Endothelial cell of umbilical vein (primary cell): ENCODE data around the gene CCDC28A. TPM values are rescaled to one million over a fixed set of nuclear protein-coding genes. Genes with fewer than 3 reads are reported as not detected.
"Not testable (repeated sequence)": the region's sequence is repeated elsewhere in the genome, so short reads cannot be mapped to it uniquely, and the experiment has no call there.

Experiments used
- BruUV-seq: library from RNA; stranded (reverse); fragments of 400-500 nt; replicated peaks from 2 replicates; lab custom pipeline; 2021; lab: Mats Ljungman, UMichigan
- CTCF ChIA-PET: fragments of 300-600, 350-600 bp; sonication (Branson Sonifier 250); formaldehyde crosslinking; loops from one replicate; lab custom pipeline; 2021; ENCODE audit warnings: antibody characterized with exemption, inconsistent platforms; lab: Charles Lee
- POLR2A ChIA-PET: fragments of 300-600, 350-600 bp; sonication (Branson Sonifier 250); formaldehyde crosslinking; loops from one replicate; lab custom pipeline; 2021; ENCODE audit warnings: antibody characterized with exemption, inconsistent platforms; lab: Charles Lee
- DNase-seq: peaks from one replicate; pipeline ENCODE4 v3.0.0-alpha.2; 2011; ENCODE audit warnings: low read depth, low spot score
- FAIRE-seq: peaks from 2 replicates; lab custom pipeline; 2011; peaks lifted over from hg19 to GRCh38; lab: Jason Lieb, UNC
- H2AFZ ChIP-seq: 2 replicates; pipeline ENCODE4 v1.6.0; 2012; ENCODE audit warnings: low read depth, low read length, control low read depth, inconsistent platforms
- H3K27ac ChIP-seq: 2 replicates; pipeline ENCODE4 v1.5.1; 2011; ENCODE audit warnings: low read depth, mild to moderate bottlenecking, control low read depth, low read length, moderate library complexity; ENCODE audit not compliant: insufficient read depth
- H3K27me3 ChIP-seq, 2 experiments: 2 replicates each; pipeline versions ENCODE4 v1.6.0 to v1.6.1; 2011; ENCODE audit warnings: low read length in 2 of 2, mixed read lengths in 1 of 2; ENCODE audit not compliant: control insufficient read depth in 2 of 2, insufficient read depth in 2 of 2
- H3K36me3 ChIP-seq, 2 experiments: 2 replicates in 1 of 2; 3 replicates in 1 of 2; pipeline ENCODE4 v1.5.1; 2011; ENCODE audit warnings: low read length in 2 of 2, mild to moderate bottlenecking in 1 of 2, moderate library complexity in 1 of 2; ENCODE audit not compliant: control insufficient read depth in 2 of 2, insufficient read depth in 2 of 2; ENCODE audit errors: extremely low read depth in 1 of 2
- H3K4me1 ChIP-seq: 3 replicates; pipeline ENCODE4 v1.5.1; 2011; ENCODE audit warnings: mild to moderate bottlenecking, low read length; ENCODE audit not compliant: control insufficient read depth, insufficient read depth; ENCODE audit errors: extremely low read depth
- H3K4me2 ChIP-seq: 2 replicates; pipeline ENCODE4 v1.6.1; 2011; ENCODE audit warnings: low read length, control low read depth, mixed read lengths; ENCODE audit not compliant: insufficient read depth
- H3K4me3 ChIP-seq, 3 experiments: fragments of 200-600 bp in 1 of 3; sonication (generic), shearing (Covaris generic) in 1 of 3; replicated peaks in 1 of 3; 2 replicates each; pipeline ENCODE4 v1.5.1; 2011 to 2016; ENCODE audit warnings: control low read depth in 3 of 3, low read length in 3 of 3, mild to moderate bottlenecking in 2 of 3, inconsistent platforms in 1 of 3, low read depth in 1 of 3, moderate library complexity in 1 of 3; ENCODE audit not compliant: insufficient read depth in 1 of 3
- H3K79me2 ChIP-seq: 2 replicates; pipeline ENCODE4 v1.6.0; 2012; ENCODE audit warnings: low read length, inconsistent platforms; ENCODE audit not compliant: control insufficient read depth, insufficient read depth
- H3K9ac ChIP-seq: replicated peaks from 2 replicates; pipeline ENCODE3; 2011; ENCODE audit warnings: low read length, control low read depth; ENCODE audit not compliant: insufficient read depth; ENCODE audit errors: extremely low read depth
- H3K9me1 ChIP-seq: replicated peaks from 3 replicates; pipeline ENCODE4 v1.6.0; 2011; ENCODE audit warnings: mild to moderate bottlenecking, low read length; ENCODE audit not compliant: control insufficient read depth, insufficient read depth; ENCODE audit errors: extremely low read depth
- H3K9me3 ChIP-seq: replicated peaks from 2 replicates; pipeline ENCODE4 v1.5.1; 2012; ENCODE audit warnings: low read length, inconsistent platforms; ENCODE audit not compliant: control insufficient read depth, insufficient read depth
- H4K20me1 ChIP-seq: replicated peaks from 2 replicates; pipeline ENCODE3; 2011; ENCODE audit warnings: mild to moderate bottlenecking, low read length; ENCODE audit not compliant: control insufficient read depth, insufficient read depth; ENCODE audit errors: extremely low read depth
- EZH2 ChIP-seq: IDR thresholded peaks from 2 replicates; pipeline ENCODE4 v1.6.1; 2012; ENCODE audit warnings: borderline replicate concordance, low read depth, mild to moderate bottlenecking, moderate library complexity, low read length, inconsistent platforms; ENCODE audit not compliant: severe bottlenecking
- FOS ChIP-seq: IDR thresholded peaks from 2 replicates; pipeline ENCODE4 v1.6.1; 2011; ENCODE audit warnings: mild to moderate bottlenecking, low read length, moderate library complexity, borderline replicate concordance; ENCODE audit not compliant: insufficient read depth
- GATA2 ChIP-seq: IDR thresholded peaks from 2 replicates; pipeline ENCODE4 v1.7.0; 2011; ENCODE audit warnings: low read depth, mild to moderate bottlenecking, moderate library complexity, mixed read lengths, low read length; ENCODE audit not compliant: insufficient read length, insufficient read depth
- JUN ChIP-seq: IDR thresholded peaks from 2 replicates; pipeline ENCODE4 v1.6.1; 2011; ENCODE audit warnings: borderline replicate concordance, low read depth; ENCODE audit not compliant: insufficient read length, insufficient read depth
- MYC ChIP-seq: IDR thresholded peaks from one replicate; pipeline ENCODE4 v1.6.1; 2011; ENCODE audit warnings: mild to moderate bottlenecking, low read depth, low read length
- POLR2A ChIP-seq: IDR thresholded peaks from 2 replicates; pipeline ENCODE4 v1.6.1; 2012; ENCODE audit warnings: low read depth, mild to moderate bottlenecking, control low read depth, low read length
- POLR2AphosphoS5 ChIP-seq: IDR thresholded peaks from 2 replicates; pipeline ENCODE4 v1.6.1; 2012; ENCODE audit warnings: low read depth, mild to moderate bottlenecking, control low read depth, low read length, moderate library complexity; ENCODE audit not compliant: insufficient read depth
- dilution Hi-C: fragments of 300-500 bp; cut with MboI; formaldehyde crosslinking; loops from one replicate; pipeline ENCODE4 v1.15.0; 2019; ENCODE audit warnings: low sequenced_read_pairs; ENCODE audit not compliant: extremely low pct_ligation_motif_present
- intact Hi-C: fragments of 100-400 bp; cut with micrococcal nuclease; formaldehyde crosslinking; loops from one replicate; pipeline ENCODE4 v1.10.0; 2022
- polyA plus RNA-seq, 4 experiments: library from polyadenylated mRNA; depleted of rRNA in 3 of 4; stranded (reverse) in 3 of 4; unstranded in 1 of 4; fragments of >200 nt; gene quantifications; 2 replicates each; pipeline versions ENCODE4 v1.2.1 to v1.2.3, GENCODE V29; 2011 to 2012; ENCODE audit warnings: missing spikeins in 1 of 4
- total RNA-seq: library from RNA; stranded (reverse); gene quantifications from 2 replicates; pipeline ENCODE4 v1.2.3, GENCODE V29; 2021
- TF ChIP-seq, protein P1 (sequence below): IDR thresholded peaks from 2 replicates; pipeline ENCODE4 v1.6.1; 2011; ENCODE audit not compliant: insufficient read depth, insufficient read length
- TF ChIP-seq, protein P2 (sequence below), 2 donors: IDR thresholded peaks; 1 replicate in 1 of 2; 2 replicates in 1 of 2; pipeline ENCODE4 v1.5.1; 2011; ENCODE audit warnings: low read length in 2 of 2, mild to moderate bottlenecking in 2 of 2, moderate library complexity in 2 of 2, control low read depth in 1 of 2, inconsistent platforms in 1 of 2, low read depth in 1 of 2; ENCODE audit not compliant: insufficient read depth in 1 of 2; ENCODE audit errors: extremely low read depth in 1 of 2

Gene CCDC28A
- total and polyA plus RNA-seq, 2 donors (not counting 3 experiments of a cell fraction or from before 2014, with no cell fraction given), result 11.1 to 12.8 TPM

DNA sequence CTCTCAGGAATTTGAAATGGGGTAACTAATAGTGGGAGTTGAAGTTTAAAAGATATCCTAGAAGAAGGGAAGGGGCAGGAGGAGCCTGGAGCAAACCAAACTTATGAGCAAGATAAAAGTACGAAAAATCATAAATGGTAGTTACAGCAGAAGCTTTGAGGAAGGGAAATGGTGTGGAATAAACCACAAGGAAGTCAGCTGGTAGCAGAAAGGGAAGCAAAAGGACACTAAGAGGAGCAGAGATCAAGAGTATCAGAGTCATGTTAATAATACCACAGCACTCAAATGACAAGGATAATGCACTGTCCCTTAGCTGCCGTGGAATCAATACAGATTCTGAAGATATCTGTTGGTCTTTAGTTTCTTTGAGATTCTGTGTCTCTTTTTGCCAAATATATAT is 44.9 kb upstream of the CCDC28A start:
- Histone ChIP-seq H3K27me3 (no peaks in the 10 kb centered on the region), H3K79me2 (no peaks in the 10 kb centered on the region), H3K4me1 (peaks cover 14% of the 10 kb centered on the region), H3K27ac (no peak overlapping the region), H3K9ac (no peak overlapping the region), H3K9me3 (no peaks in the 10 kb centered on the region), H3K9me1 (no peaks in the 10 kb centered on the region), H3K36me3 (no peaks in the 10 kb centered on the region), H3K4me3 (no peak overlapping the region), H4K20me1 (no peaks in the 10 kb centered on the region), H2AFZ (no peak overlapping the region), H3K4me2 (no peak overlapping the region)
- TF ChIP-seq, protein P1, sequence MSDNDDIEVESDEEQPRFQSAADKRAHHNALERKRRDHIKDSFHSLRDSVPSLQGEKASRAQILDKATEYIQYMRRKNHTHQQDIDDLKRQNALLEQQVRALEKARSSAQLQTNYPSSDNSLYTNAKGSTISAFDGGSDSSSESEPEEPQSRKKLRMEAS, result no peak
- TF ChIP-seq POLR2AphosphoS5 (no peak), EZH2 (no peak), GATA2 (no peak), FOS (no peak), POLR2A (no peak), MYC (no peak), JUN (no peak)
- TF ChIP-seq, protein P2, sequence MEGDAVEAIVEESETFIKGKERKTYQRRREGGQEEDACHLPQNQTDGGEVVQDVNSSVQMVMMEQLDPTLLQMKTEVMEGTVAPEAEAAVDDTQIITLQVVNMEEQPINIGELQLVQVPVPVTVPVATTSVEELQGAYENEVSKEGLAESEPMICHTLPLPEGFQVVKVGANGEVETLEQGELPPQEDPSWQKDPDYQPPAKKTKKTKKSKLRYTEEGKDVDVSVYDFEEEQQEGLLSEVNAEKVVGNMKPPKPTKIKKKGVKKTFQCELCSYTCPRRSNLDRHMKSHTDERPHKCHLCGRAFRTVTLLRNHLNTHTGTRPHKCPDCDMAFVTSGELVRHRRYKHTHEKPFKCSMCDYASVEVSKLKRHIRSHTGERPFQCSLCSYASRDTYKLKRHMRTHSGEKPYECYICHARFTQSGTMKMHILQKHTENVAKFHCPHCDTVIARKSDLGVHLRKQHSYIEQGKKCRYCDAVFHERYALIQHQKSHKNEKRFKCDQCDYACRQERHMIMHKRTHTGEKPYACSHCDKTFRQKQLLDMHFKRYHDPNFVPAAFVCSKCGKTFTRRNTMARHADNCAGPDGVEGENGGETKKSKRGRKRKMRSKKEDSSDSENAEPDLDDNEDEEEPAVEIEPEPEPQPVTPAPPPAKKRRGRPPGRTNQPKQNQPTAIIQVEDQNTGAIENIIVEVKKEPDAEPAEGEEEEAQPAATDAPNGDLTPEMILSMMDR (IDR thresholded peaks at IDR 0.05; ENCODE audit: extremely low read depth in 1 of 2, insufficient read depth in 1 of 2, low read depth in 1 of 2, low read length in 2 of 2), result no peak
- no peak for DNase-seq
- POLR2A ChIA-PET, result no interaction called here
- CTCF ChIA-PET, result interaction anchor here (1.1 kb wide), 1 partner anchor 21 kb away, joined by 3 read pairs; no protein-coding TSS in a partner anchor
- intact Hi-C loops (no loop called here), dilution Hi-C loops (no loop called here)
- FAIRE-seq, result no peak
- BruUV-seq, result no TSS peak

DNA sequence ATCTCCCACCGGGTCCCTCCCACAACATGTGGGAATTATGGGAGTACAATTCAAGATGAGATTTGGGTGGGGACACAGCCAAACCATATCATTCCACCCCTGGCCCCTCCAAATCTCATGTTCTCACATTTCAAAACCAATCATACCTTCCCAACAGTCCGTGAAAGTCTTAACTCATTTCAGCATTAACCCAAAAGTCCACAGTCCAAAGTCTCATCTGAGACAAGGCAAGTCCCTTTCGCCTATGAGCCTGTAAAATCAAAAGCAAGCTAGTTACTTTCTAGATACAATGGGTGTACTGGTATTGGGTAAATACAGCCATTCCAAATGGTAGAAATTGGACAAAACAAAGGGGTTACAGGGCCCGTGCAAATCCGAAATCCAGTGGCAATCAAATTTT is 43.5 kb upstream of the CCDC28A start:
- POLR2A ChIA-PET, H3K27me3 ChIP-seq, H3K27ac ChIP-seq, H3K79me2 ChIP-seq, H4K20me1 ChIP-seq, H3K9me3 ChIP-seq, H3K4me2 ChIP-seq, DNase-seq, H3K4me3 ChIP-seq, H3K4me1 ChIP-seq, intact Hi-C loops, H3K9me1 ChIP-seq, dilution Hi-C loops, BruUV-seq, FAIRE-seq, H2AFZ ChIP-seq, H3K36me3 ChIP-seq, H3K9ac ChIP-seq: not testable (repeated sequence)
- CTCF ChIA-PET, result interaction anchor here (0.9 to 1.1 kb wide), 2 partner anchors 9 to 20 kb away, joined by 3 read pairs; no protein-coding TSS in a partner anchor
